Endothelial cell of umbilical vein (primary cell): Measurements from ENCODE around the gene ZNF689.

Source experiments
- CTCF ChIP-seq, 2 donors: IDR thresholded peaks; 1 replicate in 1 of 2; 2 replicates in 1 of 2; pipeline ENCODE4 v1.5.1; 2011; ENCODE audit warnings: low read length in 2 of 2, mild to moderate bottlenecking in 2 of 2, moderate library complexity in 2 of 2, control low read depth in 1 of 2, inconsistent platforms in 1 of 2, low read depth in 1 of 2; ENCODE audit not compliant: insufficient read depth in 1 of 2; ENCODE audit errors: extremely low read depth in 1 of 2
- EZH2 ChIP-seq: IDR thresholded peaks from 2 replicates; pipeline ENCODE4 v1.6.1; 2012; ENCODE audit warnings: borderline replicate concordance, low read depth, mild to moderate bottlenecking, moderate library complexity, low read length, inconsistent platforms; ENCODE audit not compliant: severe bottlenecking
- POLR2A ChIP-seq: IDR thresholded peaks from 2 replicates; pipeline ENCODE4 v1.6.1; 2012; ENCODE audit warnings: low read depth, mild to moderate bottlenecking, control low read depth, low read length
- POLR2AphosphoS5 ChIP-seq: IDR thresholded peaks from 2 replicates; pipeline ENCODE4 v1.6.1; 2012; ENCODE audit warnings: low read depth, mild to moderate bottlenecking, control low read depth, low read length, moderate library complexity; ENCODE audit not compliant: insufficient read depth

DNA sequence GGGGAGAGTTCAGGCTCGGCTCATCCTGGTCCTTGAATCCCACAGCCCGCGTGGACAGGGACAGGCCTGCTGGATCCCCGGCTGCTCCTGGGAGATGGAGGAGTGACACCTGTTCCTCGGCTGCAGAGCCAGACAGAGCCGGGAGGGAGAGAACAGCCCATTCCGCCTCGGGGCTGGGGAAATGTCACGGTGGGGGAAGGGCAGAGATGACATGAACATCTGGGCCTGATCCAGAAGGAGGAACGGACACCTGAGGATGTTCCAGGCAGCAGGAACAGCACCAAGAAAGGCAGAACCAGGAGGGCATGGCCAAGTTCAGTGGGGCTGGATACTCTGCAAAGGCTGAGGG, 54.1 kb downstream of the ZNF689 start:
- no peak for TF ChIP-seq CTCF (IDR thresholded peaks at IDR 0.05; ENCODE audit: extremely low read depth in 1 of 2, insufficient read depth in 1 of 2, low read depth in 1 of 2, low read length in 2 of 2)
- no peak for TF ChIP-seq POLR2AphosphoS5
- TF ChIP-seq EZH2: no peak
- TF ChIP-seq POLR2A: no peak
